ENCODE results near the gene SCAMP4.

Gene SCAMP4

GRCh38 chr19:1912760-1913505, 7.7 kb downstream of the SCAMP4 start:
- DNase-seq (ENCODE audit: low read depth in 2 of 2), result no peak

GRCh38 chr19:1913781-1914577, 8.8 kb downstream of the SCAMP4 start:
- DNase-seq (ENCODE audit: low read depth in 2 of 2), result no peak

- DNase-seq (ENCODE audit: low read depth in 2 of 2), result no peak
Observed at GRCh38 chr19:1914826-1915341, 9.7 kb downstream of the SCAMP4 start.

GRCh38 chr19:1917146-1917545, 11.9 kb downstream of the SCAMP4 start:
- no peak for DNase-seq (ENCODE audit: low read depth in 2 of 2)

GRCh38 chr19:1917926-1918325, 12.7 kb downstream of the SCAMP4 start:
- no peak for DNase-seq (ENCODE audit: low read depth in 2 of 2)

- DNase-seq (ENCODE audit: low read depth in 2 of 2), result no peak
Observed at GRCh38 chr19:1918975-1919374, 13.8 kb downstream of the SCAMP4 start.

GRCh38 chr19:1920644-1921043, 15.4 kb downstream of the SCAMP4 start:
- DNase-seq (ENCODE audit: low read depth in 2 of 2), result no peak

- no peak for DNase-seq (ENCODE audit: low read depth in 2 of 2)
Observed at GRCh38 chr19:1921326-1921725, 16.1 kb downstream of the SCAMP4 start.

- no peak for DNase-seq (ENCODE audit: low read depth in 2 of 2)
Observed at GRCh38 chr19:1921825-1922224, 16.6 kb downstream of the SCAMP4 start.

GRCh38 chr19:1922803-1923202, 17.6 kb downstream of the SCAMP4 start:
- DNase-seq (ENCODE audit: low read depth in 2 of 2), result no peak

- DNase-seq (ENCODE audit: low read depth in 2 of 2), result no peak
Observed at GRCh38 chr19:1923319-1923718, 18.1 kb downstream of the SCAMP4 start.

GRCh38 chr19:1924320-1924961, 19.2 kb downstream of the SCAMP4 start:
- no peak for DNase-seq (ENCODE audit: low read depth in 2 of 2)

- no peak for DNase-seq (ENCODE audit: low read depth in 2 of 2)
Observed at GRCh38 chr19:1925544-1925943, 20.3 kb downstream of the SCAMP4 start.

- DNase-seq (ENCODE audit: low read depth in 2 of 2), result no peak
Observed at GRCh38 chr19:1929021-1929742, 24.0 kb downstream of the SCAMP4 start.

GRCh38 chr19:1931445-1931844, 26.2 kb downstream of the SCAMP4 start:
- no peak for DNase-seq (ENCODE audit: low read depth in 2 of 2)

GRCh38 chr19:1932395-1932794, 27.2 kb downstream of the SCAMP4 start:
- no peak for DNase-seq (ENCODE audit: low read depth in 2 of 2)

- no peak for DNase-seq (ENCODE audit: low read depth in 2 of 2)
Observed at GRCh38 chr19:1933244-1933643, 28.0 kb downstream of the SCAMP4 start.

- DNase-seq (ENCODE audit: low read depth in 2 of 2), result no peak
Observed at GRCh38 chr19:1933942-1934341, 28.7 kb downstream of the SCAMP4 start.

GRCh38 chr19:1935484-1936208, 30.4 kb downstream of the SCAMP4 start:
- no peak for DNase-seq (ENCODE audit: low read depth in 2 of 2)

GRCh38 chr19:1936430-1936829, 31.2 kb downstream of the SCAMP4 start:
- DNase-seq (ENCODE audit: low read depth in 2 of 2), result no peak

Data from fibroblast of skin of left biceps (primary cell).